SU-DHL-6 (cell line): ENCODE results near the gene KCNK6.

Source experiments
- H2AFZ ChIP-seq: fragments of 200-600 bp; sonication (generic); 2 replicates; pipeline ENCODE4 v1.6.1; 2014; ENCODE audit warnings: low read depth, mild to moderate bottlenecking, moderate library complexity, mixed read lengths, antibody characterized with exemption, low read length; ENCODE audit not compliant: severe bottlenecking
- H3F3A ChIP-seq: fragments of 200-600 bp; shearing (Covaris generic); 2 replicates; pipeline ENCODE4 v1.6.0; 2016; ENCODE audit warnings: antibody characterized with exemption, mild to moderate bottlenecking; ENCODE audit not compliant: insufficient read depth
- H3K27ac ChIP-seq: fragments of 200-600 bp; sonication (generic); 2 replicates; pipeline ENCODE4 v1.5.1; 2016; ENCODE audit warnings: low read depth, mild to moderate bottlenecking, low read length, moderate library complexity, mixed read lengths
- H3K27me3 ChIP-seq: fragments of 200-600 bp; sonication (generic), shearing (Covaris generic); 2 replicates; pipeline ENCODE4 v1.6.0; 2014; ENCODE audit warnings: mild to moderate bottlenecking, low read length
- H3K36me3 ChIP-seq: fragments of 200-600 bp; sonication (generic); 2 replicates; pipeline ENCODE4 v1.6.1; 2014; ENCODE audit warnings: mild to moderate bottlenecking, low read length, mixed read lengths
- H3K4me2 ChIP-seq: fragments of 300-600, 200-600 bp; shearing (Covaris generic), sonication (generic); 2 replicates; pipeline ENCODE4 v1.6.0; 2014; ENCODE audit warnings: low read length, low read depth, mild to moderate bottlenecking; ENCODE audit not compliant: poor library complexity, severe bottlenecking
- H3K4me3 ChIP-seq: fragments of 200-600 bp; sonication (generic); 2 replicates; pipeline ENCODE4 v1.5.1; 2014; ENCODE audit warnings: antibody characterized with exemption, low read length, mild to moderate bottlenecking, mixed read lengths; ENCODE audit not compliant: insufficient read depth, poor library complexity, severe bottlenecking
- H3K79me2 ChIP-seq: fragments of 200-600 bp; sonication (generic); 2 replicates; pipeline ENCODE4 v1.6.1; 2014; ENCODE audit warnings: mild to moderate bottlenecking, low read length, moderate library complexity; ENCODE audit not compliant: insufficient read depth
- H3K9ac ChIP-seq: fragments of 200-600 bp; sonication (generic); 2 replicates; pipeline ENCODE4 v1.7.0; 2014; ENCODE audit warnings: mild to moderate bottlenecking, low read length
- H3K9me2 ChIP-seq: fragments of 200-600 bp; sonication (generic); replicated peaks from 2 replicates; pipeline ENCODE4 v1.6.1; 2014; ENCODE audit warnings: low read length; ENCODE audit not compliant: insufficient read depth
- H3K9me3 ChIP-seq: fragments of 200-600 bp; sonication (generic); 2 replicates; pipeline ENCODE4 v1.6.1; 2014; ENCODE audit warnings: low read length, mixed read lengths; ENCODE audit not compliant: insufficient read depth
- H4K20me1 ChIP-seq: fragments of 200-600 bp; sonication (generic); 2 replicates; pipeline ENCODE4 v1.6.1; 2014; ENCODE audit warnings: low read depth, mild to moderate bottlenecking, antibody characterized with exemption, low read length, moderate library complexity, mixed read lengths
- EZH2phosphoT487 ChIP-seq: fragments of 200-600 bp; sonication (generic), shearing (Covaris generic); conservative IDR thresholded peaks from 2 replicates; pipeline ENCODE4 v1.6.1; 2018; ENCODE audit warnings: mild to moderate bottlenecking, antibody characterized with exemption, low read length, moderate library complexity, mixed read lengths
- TF ChIP-seq, protein P1 (sequence below): fragments of 200-600 bp; sonication (generic); IDR thresholded peaks from one replicate; pipeline ENCODE4 v1.5.1; 2017; ENCODE audit warnings: antibody characterized with exemption, mild to moderate bottlenecking, low read length, moderate library complexity; ENCODE audit not compliant: insufficient read depth, poor library complexity, severe bottlenecking

The KCNK6 gene

GRCh38 chr19:38352611-38353010 lies 33.0 kb downstream of the KCNK6 start:
- Histone ChIP-seq H3K9ac (no peak overlapping the region), H3K9me2 (no peaks in the 10 kb centered on the region), H2AFZ (no peak overlapping the region), H3K79me2 (no peaks in the 10 kb centered on the region), H3K4me3 (no peak overlapping the region), H3F3A (no peaks in the 10 kb centered on the region), H3K27ac (no peak overlapping the region), H3K27me3 (no peaks in the 10 kb centered on the region), H3K9me3 (no peaks in the 10 kb centered on the region), H3K4me2 (no peak overlapping the region), H3K36me3 (no peaks in the 10 kb centered on the region), H4K20me1 (no peaks in the 10 kb centered on the region)
- TF ChIP-seq EZH2phosphoT487 = no peak
- TF ChIP-seq, protein P1, sequence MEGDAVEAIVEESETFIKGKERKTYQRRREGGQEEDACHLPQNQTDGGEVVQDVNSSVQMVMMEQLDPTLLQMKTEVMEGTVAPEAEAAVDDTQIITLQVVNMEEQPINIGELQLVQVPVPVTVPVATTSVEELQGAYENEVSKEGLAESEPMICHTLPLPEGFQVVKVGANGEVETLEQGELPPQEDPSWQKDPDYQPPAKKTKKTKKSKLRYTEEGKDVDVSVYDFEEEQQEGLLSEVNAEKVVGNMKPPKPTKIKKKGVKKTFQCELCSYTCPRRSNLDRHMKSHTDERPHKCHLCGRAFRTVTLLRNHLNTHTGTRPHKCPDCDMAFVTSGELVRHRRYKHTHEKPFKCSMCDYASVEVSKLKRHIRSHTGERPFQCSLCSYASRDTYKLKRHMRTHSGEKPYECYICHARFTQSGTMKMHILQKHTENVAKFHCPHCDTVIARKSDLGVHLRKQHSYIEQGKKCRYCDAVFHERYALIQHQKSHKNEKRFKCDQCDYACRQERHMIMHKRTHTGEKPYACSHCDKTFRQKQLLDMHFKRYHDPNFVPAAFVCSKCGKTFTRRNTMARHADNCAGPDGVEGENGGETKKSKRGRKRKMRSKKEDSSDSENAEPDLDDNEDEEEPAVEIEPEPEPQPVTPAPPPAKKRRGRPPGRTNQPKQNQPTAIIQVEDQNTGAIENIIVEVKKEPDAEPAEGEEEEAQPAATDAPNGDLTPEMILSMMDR = no peak

- H3K27me3 ChIP-seq = no peaks in the 10 kb centered on the region
- H3K79me2 ChIP-seq = no peaks in the 10 kb centered on the region
Observed at GRCh38 chr19:38355728-38356725, 36.4 kb downstream of the KCNK6 start.

GRCh38 chr19:38358071-38358470 lies 38.4 kb downstream of the KCNK6 start:
- Histone ChIP-seq H2AFZ (no peak overlapping the region), H3K9me2 (no peaks in the 10 kb centered on the region), H3K79me2 (no peaks in the 10 kb centered on the region), H4K20me1 (no peaks in the 10 kb centered on the region), H3K27ac (no peak overlapping the region), H3K9ac (no peak overlapping the region), H3K36me3 (no peaks in the 10 kb centered on the region), H3K4me2 (no peak overlapping the region), H3K27me3 (no peaks in the 10 kb centered on the region), H3F3A (no peaks in the 10 kb centered on the region), H3K9me3 (no peaks in the 10 kb centered on the region), H3K4me3 (no peak overlapping the region)
- TF ChIP-seq, protein P1 = no peak
- TF ChIP-seq EZH2phosphoT487 = no peak

More at GRCh38 chr19:38355728-38356725, 36.4 kb downstream of the KCNK6 start:
- Histone ChIP-seq H3K9ac (no peak overlapping the region), H4K20me1 (no peaks in the 10 kb centered on the region), H3K4me3 (no peak overlapping the region), H2AFZ (no peak overlapping the region), H3K9me3 (no peaks in the 10 kb centered on the region), H3K4me2 (no peak overlapping the region), H3F3A (no peaks in the 10 kb centered on the region), H3K27ac (no peak overlapping the region), H3K9me2 (no peaks in the 10 kb centered on the region), H3K36me3 (no peaks in the 10 kb centered on the region)
- TF ChIP-seq, protein P1 = no peak
- no peak for TF ChIP-seq EZH2phosphoT487
